Mucosa of descending colon (tissue), 3 donors: Measurements from ENCODE around the gene IL7R. TPM values are rescaled to one million over a fixed set of nuclear protein-coding genes. Genes with fewer than 3 reads are reported as not detected.
"Not testable (repeated sequence)": the region's sequence is repeated elsewhere in the genome, so short reads cannot be mapped to it uniquely, and the experiment has no call there.

Experiments
- ATAC-seq: fragments of 200-7000 bp; cut with Tn5 transposase; one replicate; pipeline ENCODE4 v1.9.1; 2020; ENCODE audit warnings: mild to moderate bottlenecking, moderate library complexity
- DNase-seq, 3 donors: peaks; one replicate each; pipeline ENCODE4 v3.0.0-alpha.2; 2020
- H3K36me3 ChIP-seq: fragments of 200-600 bp; one replicate; pipeline ENCODE4 v1.8.0; 2021; ENCODE audit warnings: low read depth, mild to moderate bottlenecking
- H3K4me1 ChIP-seq: fragments of 200-600 bp; one replicate; pipeline ENCODE4 v1.8.0; 2021; ENCODE audit warnings: low read depth, mild to moderate bottlenecking
- H3K4me3 ChIP-seq: fragments of 200-600 bp; one replicate; pipeline ENCODE4 v1.8.0; 2021; ENCODE audit warnings: mild to moderate bottlenecking
- H3K9me3 ChIP-seq: fragments of 200-600 bp; one replicate; pipeline ENCODE4 v1.8.0; 2021; ENCODE audit warnings: mild to moderate bottlenecking
- CTCF ChIP-seq: fragments of 200-600 bp; IDR thresholded peaks from one replicate; pipeline ENCODE4 v1.8.0; 2022; ENCODE audit warnings: antibody characterized with exemption, mild to moderate bottlenecking
- intact Hi-C, 2 donors: fragments of 100-400 bp; cut with DNase I in 1 of 2; cut with micrococcal nuclease in 1 of 2; formaldehyde crosslinking; loops; one replicate each; pipeline versions ENCODE4 v1.11.0 to v1.11.1; 2022; cut with DNase I, micrococcal nuclease
- total RNA-seq, 3 donors: library from RNA; stranded (reverse); fragmentation: NEBNext Ultra II Directional in 2 of 3; extraction: Animal tissue kit (Norgen Biotek cat#: 25700) in 2 of 3; gene quantifications; one replicate each; pipeline versions ENCODE4 v1.2.1 to v1.2.4, GENCODE V29; 2021 to 2023
- donor health status: DM: no; HTN: no; CAD: no; lungs with moderate emphysema.
- donor health status: DM: no; HTN: no; CAD: no.
- donor health status: DM: no; HTN: yes; CAD: no.

Gene IL7R
- total RNA-seq, 3 donors from 2014 or later = 6.6 to 16.9 (median 10.4) TPM

GRCh38 chr5:35884191-35884769 is 27.6 kb downstream of the IL7R start:
- intact Hi-C loops = no loop called here
- H3K36me3 ChIP-seq = no peaks in the 10 kb centered on the region
- ATAC-seq (peak; percentile 38), DNase-seq (no peak)
- H3K4me3 ChIP-seq = no peak overlapping the region
- no peaks in the 10 kb centered on the region for H3K9me3 ChIP-seq
- no peak for TF ChIP-seq CTCF
- no peaks in the 10 kb centered on the region for H3K4me1 ChIP-seq

- Histone ChIP-seq H3K9me3 (no peaks in the 10 kb centered on the region), H3K4me1 (no peaks in the 10 kb centered on the region), H3K36me3 (no peaks in the 10 kb centered on the region), H3K4me3 (no peak overlapping the region)
- TF ChIP-seq CTCF = no peak
- ATAC-seq (no peak), DNase-seq (no peak)
- intact Hi-C loops = no loop called here
Measured at GRCh38 chr5:35884773-35885172, 28.1 kb downstream of the IL7R start.

GRCh38 chr5:35886381-35886780 is 29.7 kb downstream of the IL7R start:
- no peak for TF ChIP-seq CTCF
- no peak for DNase-seq
- Histone ChIP-seq H3K4me3 (no peak overlapping the region), H3K4me1 (no peaks in the 10 kb centered on the region), H3K9me3 (no peaks in the 10 kb centered on the region), H3K36me3 (no peaks in the 10 kb centered on the region)
- intact Hi-C loops = no loop called here
- no peak for ATAC-seq

- intact Hi-C loops = no loop called here
- Histone ChIP-seq H3K9me3 (no peaks in the 10 kb centered on the region), H3K4me3 (no peak overlapping the region), H3K36me3 (no peaks in the 10 kb centered on the region), H3K4me1 (no peaks in the 10 kb centered on the region)
- DNase-seq = no peak
- ATAC-seq = no peak
- no peak for TF ChIP-seq CTCF
Measured at GRCh38 chr5:35887321-35888100, 30.8 kb downstream of the IL7R start.

- Histone ChIP-seq H3K9me3 (no peaks in the 10 kb centered on the region), H3K4me1 (no peaks in the 10 kb centered on the region), H3K36me3 (no peaks in the 10 kb centered on the region), H3K4me3 (no peak overlapping the region)
- no peak for ATAC-seq
- no peak for DNase-seq
- no peak for TF ChIP-seq CTCF
- intact Hi-C loops = no loop called here
Measured at GRCh38 chr5:35890021-35891020, 33.6 kb downstream of the IL7R start.

GRCh38 chr5:35892799-35893198 is 36.1 kb downstream of the IL7R start:
- H3K4me1 ChIP-seq, intact Hi-C loops, DNase-seq, ATAC-seq, H3K4me3 ChIP-seq, H3K36me3 ChIP-seq, H3K9me3 ChIP-seq: not testable (repeated sequence)
